ENCODE measurements around the gene MEI1.
"Not testable (repeated sequence)": the region's sequence is repeated elsewhere in the genome, so short reads cannot be mapped to it uniquely, and the experiment has no call there.

The MEI1 gene

DNA sequence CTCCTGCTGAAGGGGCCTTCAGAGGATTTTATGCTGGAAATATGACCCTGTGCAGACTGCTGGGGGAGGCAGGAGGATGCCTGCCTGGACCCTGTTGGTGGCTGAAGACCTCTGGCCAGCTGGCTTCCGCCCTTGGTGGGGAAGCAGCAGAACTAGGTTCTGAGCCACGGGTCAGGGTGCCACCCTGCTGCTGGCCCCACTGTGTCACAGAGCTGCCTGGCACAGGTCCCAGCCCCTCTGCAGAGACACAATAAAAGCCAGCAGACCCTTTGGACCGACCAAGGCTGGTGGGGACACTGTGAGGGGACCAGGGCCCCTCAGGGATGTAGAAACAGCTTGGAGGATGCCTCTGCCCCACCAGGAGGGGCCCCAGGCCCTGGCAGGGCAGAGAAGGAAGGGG, 126.7 kb downstream of the MEI1 start:
- DNase-seq = no peak

- DNase-seq = no peak
These were observed 127.4 kb downstream of the MEI1 start for GRCh38 chr22:41826430-41827383.

DNA sequence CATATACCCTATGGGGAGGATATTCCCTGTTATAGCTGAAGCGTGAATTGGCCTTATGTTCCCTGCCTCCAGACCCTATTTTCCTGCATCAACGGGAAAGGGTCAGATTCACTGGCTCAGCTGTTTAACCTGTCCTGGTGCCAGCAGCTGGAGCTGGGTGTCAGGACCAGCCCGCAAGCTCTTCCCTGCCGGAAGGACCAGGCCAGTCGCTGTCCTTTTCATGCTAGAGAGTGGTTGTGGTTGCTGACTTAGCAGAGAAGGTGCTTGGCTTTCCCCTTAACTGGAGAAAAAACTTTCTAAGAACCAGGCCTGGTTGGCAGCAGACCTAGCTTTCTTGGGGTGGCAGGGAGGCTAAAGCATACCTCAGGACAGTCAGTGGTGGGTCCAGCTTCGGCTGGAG, 128.4 kb downstream of the MEI1 start:
- no peak for DNase-seq

GRCh38 chr22:41828516-41828915, 129.2 kb downstream of the MEI1 start:
- no peak for DNase-seq

DNA sequence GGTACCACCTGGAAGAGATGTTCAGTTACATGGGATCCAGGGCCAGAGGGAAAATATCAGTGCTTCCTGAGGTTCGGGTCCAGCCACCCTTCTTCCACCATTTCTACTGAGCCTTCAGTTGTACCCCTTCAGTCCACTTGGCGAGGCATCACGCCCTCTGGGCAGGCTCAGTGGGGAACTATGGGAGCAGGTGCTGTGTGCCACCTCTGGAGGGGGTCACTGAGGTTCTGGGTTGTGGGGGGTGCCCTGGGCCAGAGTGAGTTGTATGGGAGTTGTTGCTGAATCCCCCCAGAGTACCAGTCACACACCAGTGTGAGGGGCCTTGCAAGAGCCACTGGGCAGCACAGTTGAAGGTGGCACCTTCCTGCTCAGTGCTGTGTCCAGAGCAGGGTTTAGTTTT, 130.9 kb downstream of the MEI1 start:
- no peak for DNase-seq

GRCh38 chr22:41831383-41831782, 132.1 kb downstream of the MEI1 start:
- DNase-seq = no peak

DNA sequence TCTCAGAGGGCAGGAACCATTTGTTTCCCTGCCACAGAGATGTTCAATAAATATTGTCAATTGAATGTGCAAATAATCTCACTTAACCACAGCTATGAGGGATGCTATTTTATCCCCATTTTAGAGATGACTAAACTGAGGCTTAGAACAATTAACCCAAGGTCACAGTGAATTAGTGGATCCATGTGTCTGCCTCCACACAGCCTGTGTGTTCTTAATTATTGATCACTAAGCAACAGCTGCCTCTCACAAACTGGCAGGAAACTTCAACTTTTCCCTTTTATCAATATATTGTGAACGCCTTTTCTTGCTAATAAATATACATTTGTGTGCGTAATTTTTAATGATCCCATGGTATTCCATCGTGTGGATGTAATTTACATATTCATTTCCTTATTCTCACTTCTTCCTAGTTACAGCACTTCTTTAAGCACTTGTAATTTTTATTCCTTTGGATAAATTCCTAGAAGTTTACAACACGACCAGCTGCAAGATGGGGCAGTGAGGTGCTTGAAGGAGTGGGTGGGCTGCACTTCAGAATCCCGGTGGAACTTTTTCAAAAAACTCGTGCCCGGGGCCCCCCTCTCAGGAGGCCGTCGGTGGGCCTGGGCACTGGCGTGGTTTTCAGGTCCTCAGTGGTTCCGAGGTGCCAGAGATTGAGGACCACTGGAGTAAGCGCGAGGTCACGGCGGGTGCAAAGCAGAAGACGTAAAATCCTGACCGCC, 132.7 kb downstream of the MEI1 start:
- DNase-seq = no peak

GRCh38 chr22:41832553-41833368, 133.5 kb downstream of the MEI1 start, which contains the start of gene SREBF2:
Gene SREBF2, plus strand, starts transcription at chr22:41833105. Its CDS starts 166 bp downstream, at chr22:41833271.
- peak; percentile 90 for DNase-seq

DNA sequence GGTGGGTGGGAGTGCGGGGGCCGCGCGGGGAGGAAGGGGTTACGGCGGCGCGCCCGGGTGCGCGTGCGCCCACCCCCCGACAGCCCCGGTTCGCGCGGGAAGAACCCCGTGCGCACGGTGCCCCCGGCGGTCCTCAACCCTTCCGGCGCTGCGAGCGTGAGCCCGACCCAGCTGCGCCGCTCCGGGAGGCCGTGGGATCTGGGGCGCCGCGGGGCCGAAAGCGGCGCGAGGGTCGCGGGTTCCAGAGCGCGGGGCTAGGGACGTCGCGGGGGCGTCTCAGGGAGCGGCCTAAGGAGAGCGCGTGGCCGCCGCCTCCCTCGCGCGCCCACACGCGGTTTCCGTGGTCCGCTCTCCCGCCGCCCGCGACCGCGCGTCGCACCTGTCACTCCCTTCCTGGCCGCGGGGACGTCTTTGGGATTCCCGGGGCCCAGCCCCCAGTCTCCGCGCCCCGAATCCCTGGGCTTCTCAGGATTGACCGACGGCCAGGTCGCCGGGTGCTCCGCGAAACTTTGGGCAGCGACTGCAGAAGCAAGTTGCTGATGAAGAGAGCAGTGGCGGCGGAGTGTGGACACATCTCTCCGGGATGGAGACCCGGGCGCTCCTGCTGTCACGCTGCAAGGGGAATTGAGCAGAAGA, 134.2 kb downstream of the MEI1 start:
- no peak for DNase-seq

GRCh38 chr22:41834005-41834944, 135.0 kb downstream of the MEI1 start:
- no peak for DNase-seq

- DNase-seq = not testable (repeated sequence)
These were observed 136.2 kb downstream of the MEI1 start for GRCh38 chr22:41835462-41835861.

- DNase-seq = no peak
These were observed 137.2 kb downstream of the MEI1 start for GRCh38 chr22:41836551-41836950.

GRCh38 chr22:41838842-41839618, 139.7 kb downstream of the MEI1 start:
- DNase-seq = no peak

GRCh38 chr22:41840216-41840615, 140.9 kb downstream of the MEI1 start:
- DNase-seq = no peak

- DNase-seq = no peak
These were observed 141.9 kb downstream of the MEI1 start for GRCh38 chr22:41841085-41841712.

- no peak for DNase-seq
These were observed 144.0 kb downstream of the MEI1 start for GRCh38 chr22:41842996-41843970.

DNA sequence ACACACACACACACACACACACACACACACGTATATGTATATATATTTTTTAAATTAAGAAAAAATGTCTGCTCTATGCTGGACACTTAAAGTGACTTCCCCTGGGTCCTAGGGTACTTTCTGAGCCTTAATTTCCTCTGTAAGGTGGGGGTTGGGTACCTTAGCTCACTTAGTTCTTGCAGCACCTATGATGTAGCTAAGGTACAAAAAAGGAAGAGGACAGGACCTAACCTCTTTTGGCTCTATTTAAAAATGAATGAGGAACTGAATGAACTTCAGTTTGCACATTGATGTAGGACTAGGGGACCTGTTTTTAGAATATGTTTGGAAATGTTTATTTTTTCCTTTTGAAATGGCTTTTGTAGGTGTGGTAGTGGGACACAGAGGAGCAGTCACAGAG, 144.7 kb downstream of the MEI1 start:
- no peak for DNase-seq

DNA sequence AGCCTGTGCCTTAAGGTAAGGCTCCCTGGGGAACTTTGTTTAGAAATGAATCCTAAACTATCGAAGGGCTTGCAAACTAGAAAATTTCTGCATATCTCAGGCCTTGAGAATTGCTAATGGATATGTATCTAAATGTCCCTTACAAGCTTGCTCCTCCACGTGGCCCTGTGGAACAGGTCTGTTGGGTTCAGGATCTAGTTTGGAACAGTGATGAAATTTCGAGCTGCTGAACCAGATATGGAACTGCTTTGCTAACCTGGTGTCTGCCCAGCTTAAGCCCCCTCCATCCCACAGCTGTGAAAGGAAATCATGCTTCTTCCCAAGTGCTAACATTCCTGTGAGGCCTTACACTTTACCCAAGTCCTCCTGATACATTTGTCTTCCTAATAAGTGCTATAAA, 145.2 kb downstream of the MEI1 start:
- DNase-seq = no peak
